Epithelial cell of esophagus (primary cell): Measurements from ENCODE around the gene RIOX2.
"Not testable (repeated sequence)": the region's sequence is repeated elsewhere in the genome, so short reads cannot be mapped to it uniquely, and the experiment has no call there.

Source experiments
- DNase-seq: peaks from one replicate; pipeline ENCODE4 v3.0.0; 2010; ENCODE audit warnings: low read depth
- H3K4me3 ChIP-seq: 2 replicates; pipeline ENCODE4 v1.5.1; 2011; ENCODE audit warnings: mild to moderate bottlenecking, low read length, control low read depth
- CTCF ChIP-seq: IDR thresholded peaks from 2 replicates; pipeline ENCODE4 v1.5.1; 2011; ENCODE audit warnings: low read depth, mild to moderate bottlenecking, low read length, control low read depth, inconsistent platforms; ENCODE audit not compliant: insufficient read depth; ENCODE audit errors: missing control alignments

RIOX2 gene

GRCh38 chr3:97971679-97972567 lies at the start of gene RIOX2:
TSS of gene RIOX2 (minus strand) at chr3:97972431. CDS start at chr3:97967593, 4,838 bp downstream.
- no peak for TF ChIP-seq CTCF
- peak within 1 kb of the TSS; percentile 61 for H3K4me3 ChIP-seq
- peak; percentile 92 for DNase-seq

- TF ChIP-seq CTCF = no peak
- no peak overlapping the region for H3K4me3 ChIP-seq
- DNase-seq = no peak
Measured at GRCh38 chr3:98020412-98020811, 48.2 kb upstream of the RIOX2 start.

- H3K4me3 ChIP-seq = no peak overlapping the region
- no peak for TF ChIP-seq CTCF
- peak; percentile 86 for DNase-seq
Measured at GRCh38 chr3:98018301-98018700, 46.1 kb upstream of the RIOX2 start.

- TF ChIP-seq CTCF = no peak
- no peak overlapping the region for H3K4me3 ChIP-seq
Measured at GRCh38 chr3:98014268-98014585, 42.0 kb upstream of the RIOX2 start.

GRCh38 chr3:98013411-98014267 lies 41.4 kb upstream of the RIOX2 start:
- peak; percentile 89 for DNase-seq
- peak; percentile 38 for TF ChIP-seq CTCF
- H3K4me3 ChIP-seq = no peak overlapping the region

More at GRCh38 chr3:98014268-98014585, 42.0 kb upstream of the RIOX2 start:
- DNase-seq = no peak

- H3K4me3 ChIP-seq = no peak overlapping the region
- no peak for TF ChIP-seq CTCF
- DNase-seq = peak; percentile 25
Measured at GRCh38 chr3:98012979-98013378, 40.7 kb upstream of the RIOX2 start.

- H3K4me3 ChIP-seq, DNase-seq: not testable (repeated sequence)
Measured at GRCh38 chr3:98010883-98011449, 38.7 kb upstream of the RIOX2 start.
